K562 (cell line): ENCODE data around the gene CSNK1G1. TPM values are rescaled to one million over a fixed set of nuclear protein-coding genes. Genes with fewer than 3 reads are reported as not detected.

Experiments used
- ATF1 ChIP-seq, 2 experiments: fragments of 450-650 bp in 1 of 2; IDR thresholded peaks; 2 replicates each; pipeline ENCODE4 v1.6.1; 2016; ENCODE audit warnings: missing compliant biosample characterization in 1 of 2, missing genetic modification characterization in 1 of 2
- ATF6 ChIP-seq: sonication (generic); formaldehyde crosslinking; IDR thresholded peaks from 2 replicates; pipeline ENCODE4 v1.4.0; 2020; ENCODE audit warnings: mild to moderate bottlenecking, missing genetic modification reagents
- CBX1 ChIP-seq: sonication (generic); IDR thresholded peaks from 2 replicates; pipeline ENCODE4 v1.6.1; 2016; ENCODE audit warnings: antibody characterized with exemption, low read depth, mild to moderate bottlenecking
- CC2D1A ChIP-seq: fragments of 450-650 bp; IDR thresholded peaks from 2 replicates; pipeline ENCODE4 v1.6.1; 2017; ENCODE audit warnings: mild to moderate bottlenecking
- E2F3 ChIP-seq: fragments of 250-450 bp; sonication (Bioruptor Pico); IDR thresholded peaks from 2 replicates; pipeline ENCODE4 v1.4.0; 2020; ENCODE audit warnings: mild to moderate bottlenecking
- FOXA3 ChIP-seq, 2 experiments: fragments of 450-650 bp in 1 of 2; sonication (generic) in 1 of 2; formaldehyde crosslinking; IDR thresholded peaks in 1 of 2; conservative IDR thresholded peaks in 1 of 2; 2 replicates each; pipeline versions ENCODE4 v1.4.0 to v1.8.0; 2020 to 2022; ENCODE audit warnings: mild to moderate bottlenecking in 2 of 2, missing genetic modification reagents in 1 of 2
- GABPB1 ChIP-seq: sonication (generic); formaldehyde crosslinking; IDR thresholded peaks from 2 replicates; pipeline ENCODE4 v1.8.0; 2022; ENCODE audit warnings: mild to moderate bottlenecking, missing genetic modification reagents
- KAT7 ChIP-seq: sonication (generic); formaldehyde crosslinking; IDR thresholded peaks from 2 replicates; pipeline ENCODE4 v1.8.0; 2022; ENCODE audit warnings: missing genetic modification reagents, mild to moderate bottlenecking, borderline replicate concordance
- MXI1 ChIP-seq: IDR thresholded peaks from 2 replicates; pipeline ENCODE4 v1.6.1; 2011; ENCODE audit warnings: low read depth, mild to moderate bottlenecking, improper control_type of control experiment, low read length
- PHF20 ChIP-seq: fragments of 450-650 bp; IDR thresholded peaks from 2 replicates; pipeline ENCODE4 v1.6.1; 2018; ENCODE audit not compliant: partially characterized antibody
- PHF8 ChIP-seq: fragments of 200-600 bp; sonication (generic); IDR thresholded peaks from 2 replicates; pipeline ENCODE4 v1.6.1; 2012; ENCODE audit warnings: mixed run types, mild to moderate bottlenecking, inconsistent platforms, low read length, moderate library complexity, borderline replicate concordance
- POLR2AphosphoS2 ChIP-seq: IDR thresholded peaks from 2 replicates; pipeline ENCODE4 v1.6.1; 2012; ENCODE audit warnings: low read length, improper control_type of control experiment
- SMAD4 ChIP-seq: fragments of 250-450 bp; sonication (Bioruptor Pico); conservative IDR thresholded peaks from 2 replicates; pipeline ENCODE4 v1.8.0; 2021; ENCODE audit warnings: inconsistent platforms, mild to moderate bottlenecking, moderate library complexity
- SMARCB1 ChIP-seq: IDR thresholded peaks from 2 replicates; pipeline ENCODE4 v1.6.1; 2011; ENCODE audit warnings: improper control_type of control experiment, low read depth; ENCODE audit not compliant: insufficient read length
- SMC3 ChIP-seq: conservative IDR thresholded peaks from 2 replicates; pipeline ENCODE4 v1.6.1; 2011; ENCODE audit warnings: low read depth, low read length, improper control_type of control experiment; ENCODE audit not compliant: insufficient read depth
- SRF ChIP-seq, 2 experiments: fragments of 250-450, 450-650 bp in 1 of 2; sonication (Bioruptor Pico) in 1 of 2; sonication (generic) in 1 of 2; formaldehyde crosslinking; IDR thresholded peaks; 2 replicates each; pipeline versions ENCODE4 v1.5.0 to v1.5.1; 2020 to 2022; ENCODE audit warnings: mild to moderate bottlenecking in 1 of 2, missing genetic modification reagents in 1 of 2
- TAF7 ChIP-seq: fragments of 450-650 bp; IDR thresholded peaks from 2 replicates; pipeline ENCODE4 v1.6.1; 2016; ENCODE audit warnings: missing genetic modification characterization, missing compliant biosample characterization
- TBL1XR1 ChIP-seq, 2 experiments: IDR thresholded peaks; 2 replicates each; pipeline ENCODE4 v1.6.1; 2012; ENCODE audit warnings: improper control_type of control experiment in 2 of 2, low read length in 2 of 2, mild to moderate bottlenecking in 1 of 2
- ZNF174 ChIP-seq: fragments of 250-450 bp; sonication (Bioruptor Pico); IDR thresholded peaks from 2 replicates; pipeline ENCODE4 v1.4.0; 2020; ENCODE audit warnings: mild to moderate bottlenecking
- ZNF551 ChIP-seq: fragments of 250-450 bp; sonication (Bioruptor Pico); IDR thresholded peaks from 2 replicates; pipeline ENCODE4 v1.5.0; 2021; ENCODE audit warnings: mild to moderate bottlenecking, moderate library complexity
- polyA plus RNA-seq, 8 experiments: library from polyadenylated mRNA; depleted of rRNA in 4 of 8; stranded (reverse) in 5 of 8; unstranded in 3 of 8; fragments of >200 nt; fragmentation: Nextera tagmentation in 2 of 8; fragmentation: Illumina TruSeq in 1 of 8; extraction: Ambion mirVana in 2 of 8; extraction: Trizol in 1 of 8; gene quantifications; 2 replicates each; pipeline versions ENCODE4 v1.2.1 to v1.2.3, GENCODE V29; 2011 to 2014; ENCODE audit warnings: inconsistent platforms in 1 of 8, missing spikeins in 1 of 8
- total RNA-seq, 7 experiments: library from RNA; depleted of rRNA in 6 of 7; stranded (reverse); fragments of >200 nt in 6 of 7; fragmentation: Illumina TruSeq in 2 of 7; extraction: Trizol in 2 of 7; gene quantifications; 2 replicates each; pipeline versions ENCODE4 v1.2.1 to v1.2.3, GENCODE V29; 2011 to 2021; ENCODE audit warnings: low replicate concordance in 1 of 7

The CSNK1G1 gene
- total and polyA plus RNA-seq, 9 of the 15 experiments (the other 6 are each of a cell fraction or from before 2014, with no cell fraction given), result 4.5 to 18.5 (median 9.5) TPM

GRCh38 chr15:64381000-64381751 lies 25.2 kb upstream of the CSNK1G1 start, which contains the start of gene PCLAF (continued):
- TF ChIP-seq E2F3 (CRISPR knock-in tag), result peak; percentile 98
- no peak; the same call in 1 of the 2 replicates for TF ChIP-seq SMAD4 (CRISPR knock-in tag)
- TF ChIP-seq SMARCB1, result no peak
- no peak for TF ChIP-seq ATF1 (CRISPR knock-in tag; IDR thresholded peaks at IDR 0.05)
- peak; percentile 94 for TF ChIP-seq ATF1 (tag; IDR thresholded peaks at IDR 0.05)
- peak; percentile 60; the same call in 1 of the 2 replicates for TF ChIP-seq GABPB1
- TF ChIP-seq CBX1, result no peak
- peak; percentile 79; the same call in 1 of the 2 replicates for TF ChIP-seq TAF7 (tag)
- no peak for TF ChIP-seq ZNF174 (CRISPR knock-in tag)
- peak; percentile 76 for TF ChIP-seq CC2D1A
- peak; percentile 91 for TF ChIP-seq PHF8
- 0 out of 2 replicates have a peak, but pooled peaks have one; percentile 25 for TF ChIP-seq MXI1
- TF ChIP-seq PHF20, result peak; percentile 54
- TF ChIP-seq POLR2AphosphoS2, result no peak
- no peak for TF ChIP-seq FOXA3 (CRISPR knock-in tag; conservative IDR thresholded peaks at IDR 0.05 in 1 of 2, IDR thresholded peaks at IDR 0.05 in 1 of 2)
- TF ChIP-seq SRF (CRISPR knock-in tag; IDR thresholded peaks at IDR 0.05), result no peak
- TF ChIP-seq ZNF551 (CRISPR knock-in tag), result no peak
- TF ChIP-seq SMC3, result no peak
- no peak for TF ChIP-seq KAT7 (CRISPR knock-in tag)
- TF ChIP-seq ATF6 (CRISPR knock-in tag), result peak; percentile 48; the same call in 1 of the 2 replicates
- TF ChIP-seq TBL1XR1 (IDR thresholded peaks at IDR 0.05; ENCODE audit: low read length in 2 of 2), result no peak
- TF ChIP-seq, all 486 proteins: peak for 110
